NCI-H2081 treated with DMSO at 0.1 percent for 48 hours (cell line): ENCODE results near the gene RUNX3.

Experiments used
- DNase-seq: peaks from one replicate; lab custom pipeline; 2025; lab: John Stamatoyannopoulos, UW

RUNX3 gene

DNA sequence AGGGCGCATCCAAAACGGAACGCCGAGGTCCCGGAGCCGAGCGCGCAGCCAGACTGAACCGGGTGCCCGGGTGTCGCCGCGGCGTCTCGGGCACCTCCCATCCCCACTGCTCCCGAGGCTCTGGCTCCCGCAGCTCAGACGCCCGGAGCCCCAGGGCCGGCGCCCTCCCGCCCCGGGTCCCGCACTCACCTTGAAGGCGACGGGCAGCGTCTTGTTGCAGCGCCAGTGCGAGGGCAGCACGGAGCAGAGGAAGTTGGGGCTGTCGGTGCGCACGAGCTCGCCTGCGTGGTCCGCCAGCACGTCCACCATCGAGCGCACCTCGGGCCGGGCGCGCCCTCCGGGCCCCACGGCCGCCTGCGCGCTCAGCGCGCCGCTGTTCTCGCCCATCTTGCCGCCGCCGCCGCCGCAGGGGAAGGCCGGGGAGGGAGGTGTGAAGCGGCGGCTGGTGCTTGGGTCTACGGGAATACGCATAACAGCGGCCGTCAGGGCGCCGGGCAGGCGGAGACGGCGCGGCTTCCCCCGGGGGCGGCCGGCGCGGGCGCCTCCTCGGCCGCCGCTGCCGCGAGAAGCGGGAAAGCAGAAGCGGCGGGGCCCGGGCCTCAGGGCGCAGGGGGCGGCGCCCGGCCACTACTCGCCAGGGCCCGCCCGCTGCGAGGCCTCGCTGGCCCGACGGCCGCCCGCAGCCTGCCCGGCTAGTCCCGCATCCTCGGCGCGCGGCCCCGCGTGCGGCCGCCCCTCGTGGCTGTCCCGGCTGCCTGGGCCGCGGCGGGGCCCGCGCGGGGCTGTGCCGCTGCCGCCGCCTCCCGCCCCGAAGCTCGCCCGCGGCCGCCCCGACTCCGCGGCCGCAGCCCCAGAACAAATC lies 447 bp downstream of the RUNX3 start:
- DNase-seq, result no peak

DNA sequence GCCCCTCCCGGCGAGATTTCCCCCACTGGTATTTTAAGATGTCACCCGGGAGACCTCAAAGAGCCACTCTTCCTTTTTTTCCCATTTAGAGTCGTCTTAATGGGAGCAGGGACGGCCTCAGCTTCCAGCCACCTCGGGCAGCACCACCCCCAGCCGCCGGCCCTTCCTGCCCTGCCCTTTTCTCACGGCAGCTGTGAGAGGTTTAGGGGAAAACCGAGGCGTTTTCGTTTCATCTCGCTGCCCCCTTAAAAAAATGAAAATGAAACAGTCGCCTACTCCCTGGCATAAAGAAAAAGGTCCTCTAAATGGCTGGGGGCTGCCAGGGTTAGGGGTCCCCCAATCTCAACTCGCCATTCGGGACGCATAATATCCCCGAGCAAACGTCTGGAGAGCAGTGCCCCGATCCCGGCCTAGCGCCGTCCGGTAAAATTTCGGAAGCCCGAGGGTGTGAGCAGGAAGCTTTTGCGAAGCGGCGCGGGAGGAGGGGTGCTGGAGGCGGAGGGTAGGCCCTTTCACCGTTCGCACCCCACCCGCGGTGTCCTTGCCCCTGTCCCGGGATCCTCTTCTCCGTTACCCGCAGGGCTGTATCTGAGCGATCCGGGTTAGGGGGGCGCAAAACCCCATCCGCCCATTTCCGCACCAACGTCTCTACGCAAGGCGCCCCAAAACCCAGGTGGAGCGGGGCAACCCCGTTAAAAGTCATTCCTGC lies 1.2 kb downstream of the RUNX3 start:
- no peak for DNase-seq

DNA sequence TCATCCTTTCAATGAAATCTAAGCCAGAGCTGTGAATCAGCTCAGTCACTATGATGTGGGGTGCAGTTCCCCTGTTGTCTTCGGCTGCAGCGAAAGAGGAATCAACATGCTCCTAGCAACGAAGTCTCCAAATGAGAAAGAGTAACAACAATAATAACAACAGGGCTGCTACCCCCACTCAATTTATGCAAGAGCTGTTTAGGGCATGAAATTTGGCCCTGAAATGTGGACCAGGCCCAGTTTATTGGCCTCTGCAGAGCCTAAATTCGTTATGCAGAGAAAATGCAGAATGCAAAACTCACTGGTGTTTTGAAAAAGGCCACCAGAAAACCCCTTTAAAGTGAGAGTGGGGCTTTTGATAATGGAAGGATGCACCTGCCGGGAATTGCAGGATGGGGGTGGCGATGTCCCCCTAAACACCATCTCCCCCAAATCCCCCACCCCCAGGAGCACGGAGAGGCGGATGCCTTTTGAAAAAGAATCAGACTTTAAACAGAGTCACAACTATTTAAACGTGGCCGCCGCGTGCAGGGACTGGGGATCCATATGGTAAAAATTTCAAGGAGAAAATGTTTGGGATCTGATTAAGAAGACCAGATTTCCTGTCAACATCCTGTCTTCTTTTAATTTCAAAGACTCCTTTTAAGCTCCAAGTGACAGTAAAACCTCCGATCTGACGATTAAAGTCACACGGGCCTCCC lies 1.9 kb downstream of the RUNX3 start:
- no peak for DNase-seq

DNA sequence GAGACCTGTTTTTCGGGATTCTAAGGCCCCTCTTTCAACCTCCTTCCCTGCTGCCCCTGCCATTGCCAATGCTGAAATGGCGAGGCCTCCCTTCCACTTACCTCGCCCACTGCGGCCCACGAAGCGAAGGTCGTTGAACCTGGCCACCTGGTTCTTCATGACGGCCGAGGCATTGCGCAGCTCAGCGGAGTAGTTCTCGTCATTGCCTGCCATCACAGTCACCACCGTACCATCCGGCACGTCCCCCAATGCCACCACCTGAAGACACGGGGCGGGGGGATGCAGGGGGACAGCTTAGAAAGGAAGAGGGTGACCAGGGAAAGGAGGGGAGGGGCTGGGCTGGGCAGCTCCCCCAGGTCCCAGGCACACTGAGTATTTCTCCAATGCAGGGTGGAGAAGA lies 2.6 kb downstream of the RUNX3 start:
- no peak for DNase-seq

DNA sequence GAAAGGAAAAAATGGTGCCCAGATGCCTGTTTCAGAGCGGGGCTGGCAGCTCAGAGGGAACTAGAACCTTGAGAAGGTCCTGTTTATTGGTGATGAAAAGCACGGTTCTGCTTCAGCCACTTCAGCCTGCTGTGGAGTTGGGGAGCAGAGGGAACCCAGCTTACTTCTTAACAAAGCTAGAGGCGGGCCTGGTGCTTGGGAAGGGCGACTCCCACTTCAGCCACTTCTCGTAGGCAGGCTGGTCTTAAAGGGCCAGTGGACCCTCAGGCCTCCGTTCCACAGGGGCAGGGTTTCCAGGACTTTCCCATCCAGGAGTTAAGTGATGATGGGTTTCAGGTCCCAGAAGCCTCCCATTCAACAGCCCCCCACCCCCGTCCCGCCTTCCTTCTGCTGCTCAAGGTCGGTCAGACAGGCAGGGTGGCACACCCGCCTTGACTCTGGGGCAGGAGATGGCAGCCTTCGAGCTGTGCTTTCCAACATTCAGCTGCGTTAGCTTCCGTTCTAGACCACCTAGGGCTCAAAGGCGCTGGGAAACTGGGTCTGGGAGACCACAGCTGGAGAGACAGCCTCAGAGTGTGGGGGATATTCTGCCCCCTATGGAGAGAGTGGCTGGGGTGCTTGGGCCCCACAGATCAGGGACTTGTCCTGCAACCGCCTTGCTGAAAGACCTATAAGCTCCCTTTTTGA lies 3.4 kb downstream of the RUNX3 start:
- DNase-seq, result no peak

DNA sequence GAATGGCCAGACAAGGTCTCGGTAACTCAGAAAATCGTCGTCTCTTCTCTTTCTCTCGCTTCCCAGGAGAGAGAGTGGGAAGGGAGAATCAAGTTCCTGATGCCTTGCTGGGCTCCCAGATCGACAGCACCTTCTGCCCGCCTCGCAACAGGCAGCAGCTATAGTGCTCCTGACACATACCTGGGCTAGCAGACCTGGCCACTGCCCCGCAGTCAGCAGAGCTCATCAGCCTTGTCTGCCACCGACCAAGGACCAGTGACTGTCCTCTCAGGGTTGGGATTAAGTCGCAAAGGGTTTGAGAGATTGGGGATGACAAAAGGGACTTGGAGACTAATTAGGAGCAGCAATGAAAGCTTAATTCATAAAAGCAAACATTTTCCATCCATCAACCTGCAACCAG lies 4.1 kb downstream of the RUNX3 start:
- no peak for DNase-seq

DNA sequence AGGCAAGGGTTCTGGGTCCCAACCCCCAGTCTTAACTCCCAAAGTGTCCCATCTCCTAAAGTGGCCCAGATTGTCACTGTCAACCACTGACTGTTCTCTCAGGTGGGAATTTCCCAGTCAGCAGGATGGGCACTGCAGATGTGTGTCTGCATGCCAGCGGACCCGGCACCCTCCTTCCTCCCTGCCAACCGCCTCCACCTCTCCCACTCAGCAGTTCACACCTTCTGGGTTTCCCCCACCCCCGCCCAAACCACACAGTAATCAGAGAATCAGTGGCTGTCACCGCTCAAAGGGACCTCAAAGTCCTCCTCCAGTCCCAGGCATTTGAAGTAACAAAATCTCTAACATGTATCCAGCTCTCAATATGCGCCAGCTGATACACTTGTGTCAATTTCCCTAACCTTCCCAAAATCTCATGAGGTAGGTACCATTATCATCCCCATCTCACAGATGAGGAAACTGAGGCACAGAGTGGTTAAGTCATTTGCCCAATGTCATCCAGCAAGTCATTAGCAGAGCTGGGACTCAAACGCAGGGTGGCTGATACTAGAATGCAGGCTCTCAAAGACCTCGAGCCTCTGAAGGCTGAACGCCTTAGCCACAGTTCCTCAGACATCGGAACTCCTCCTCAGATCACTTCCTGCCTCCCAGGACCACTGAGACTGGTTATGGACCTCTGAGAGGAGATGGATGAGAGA lies 4.8 kb downstream of the RUNX3 start:
- no peak for DNase-seq

DNA sequence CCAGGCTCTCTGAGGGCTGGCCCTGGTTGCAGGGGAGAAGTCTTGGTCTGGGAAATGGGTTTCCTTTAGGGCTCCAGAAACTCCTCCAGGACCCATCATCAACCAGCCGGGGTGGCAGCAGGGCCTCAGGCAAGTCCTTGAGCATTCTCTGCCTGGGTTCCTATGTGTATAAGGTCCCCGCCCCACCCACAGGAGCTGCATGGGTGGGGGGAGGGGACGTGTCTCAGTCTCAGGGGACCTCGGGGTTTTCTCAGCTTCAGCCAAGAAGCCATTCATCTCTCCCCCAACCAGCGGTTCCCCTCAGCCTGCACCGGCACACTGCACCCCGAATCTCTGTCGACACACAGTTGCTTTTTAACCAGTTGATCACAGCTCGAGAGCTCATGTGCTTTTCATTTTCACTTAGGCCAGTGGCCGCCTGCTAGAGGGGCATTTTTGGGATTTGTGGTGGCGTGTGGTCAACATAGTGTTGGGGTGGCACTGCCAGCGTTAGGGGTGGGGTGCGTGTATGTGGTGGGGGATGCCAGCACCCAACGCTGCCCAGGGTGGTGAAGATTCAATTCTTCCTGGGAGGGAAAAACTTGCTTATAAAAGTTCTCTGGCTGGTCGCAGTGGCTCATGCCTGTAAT lies 6.5 kb downstream of the RUNX3 start:
- DNase-seq, result no peak

DNA sequence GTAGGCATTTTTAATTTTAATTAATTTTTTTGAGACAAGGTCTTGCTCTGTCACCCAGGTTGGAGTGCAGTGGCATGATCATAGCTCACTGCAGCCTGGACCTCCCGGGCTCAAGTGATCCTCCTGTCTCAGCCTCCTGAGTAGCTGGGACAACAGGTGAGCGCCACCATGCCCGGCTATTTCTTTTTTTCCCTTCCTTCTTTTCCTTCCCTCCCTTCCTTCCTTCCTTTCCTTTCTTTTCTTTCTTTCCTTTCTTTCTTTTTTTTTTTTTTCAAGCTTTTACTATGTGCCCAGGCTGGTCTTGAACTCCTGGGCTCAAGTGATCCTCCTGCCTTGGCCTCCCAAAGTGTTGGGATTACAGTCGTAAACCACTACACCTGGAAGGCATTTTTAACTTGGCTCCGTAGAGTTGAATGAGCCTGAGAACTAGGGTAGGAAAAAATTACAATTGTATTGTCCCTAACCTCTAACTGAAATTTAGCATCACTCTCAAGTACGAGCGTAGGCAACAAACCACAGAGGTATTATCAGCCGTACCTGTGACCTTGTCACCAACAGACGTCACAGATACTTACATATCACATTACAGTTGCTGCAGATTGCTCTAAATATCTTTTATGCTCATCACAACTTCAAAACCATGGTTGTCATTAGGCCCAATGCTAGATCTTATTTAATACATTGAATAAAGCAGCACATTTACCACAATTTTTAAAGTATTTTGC lies 8.0 kb downstream of the RUNX3 start:
- no peak for DNase-seq

DNA sequence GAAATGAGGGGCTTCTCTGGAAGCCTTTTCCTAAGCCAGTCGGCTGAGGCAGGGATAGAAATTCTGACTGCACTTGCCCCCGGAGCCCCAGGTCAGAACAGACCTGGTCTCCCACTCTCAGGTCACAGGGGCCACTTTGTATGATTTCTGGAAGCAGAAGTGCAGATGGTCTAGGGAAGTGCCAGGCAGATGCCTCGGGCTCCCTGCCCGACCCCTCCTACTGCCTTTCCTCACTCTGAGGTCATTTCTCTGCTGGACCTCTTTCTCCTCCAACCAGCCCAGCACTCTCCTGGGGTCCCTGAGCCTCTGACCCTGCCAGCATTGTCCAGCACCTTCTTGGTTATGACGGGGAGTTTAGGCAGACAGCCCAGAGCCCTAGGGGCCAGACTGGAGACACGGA lies 8.7 kb downstream of the RUNX3 start:
- DNase-seq, result no peak

DNA sequence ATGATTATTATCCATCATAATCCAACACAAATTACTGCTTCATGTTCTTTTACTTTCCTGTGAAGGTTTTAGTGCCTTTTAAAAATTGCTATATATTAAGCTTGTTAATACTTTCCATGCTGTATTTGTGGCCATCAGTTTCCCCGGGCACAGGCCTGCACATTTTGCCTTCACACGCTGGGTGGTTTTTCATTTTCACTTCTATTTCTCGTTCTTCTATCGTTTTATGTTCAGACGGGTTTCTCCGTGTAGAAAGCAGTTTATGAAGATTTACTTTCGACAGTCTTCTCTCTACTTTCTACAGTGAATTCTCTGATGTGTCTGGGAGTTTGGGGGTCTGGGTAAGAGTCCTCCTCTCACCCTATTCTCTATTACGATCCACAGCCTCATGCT lies 9.5 kb downstream of the RUNX3 start:
- no peak for DNase-seq

DNA sequence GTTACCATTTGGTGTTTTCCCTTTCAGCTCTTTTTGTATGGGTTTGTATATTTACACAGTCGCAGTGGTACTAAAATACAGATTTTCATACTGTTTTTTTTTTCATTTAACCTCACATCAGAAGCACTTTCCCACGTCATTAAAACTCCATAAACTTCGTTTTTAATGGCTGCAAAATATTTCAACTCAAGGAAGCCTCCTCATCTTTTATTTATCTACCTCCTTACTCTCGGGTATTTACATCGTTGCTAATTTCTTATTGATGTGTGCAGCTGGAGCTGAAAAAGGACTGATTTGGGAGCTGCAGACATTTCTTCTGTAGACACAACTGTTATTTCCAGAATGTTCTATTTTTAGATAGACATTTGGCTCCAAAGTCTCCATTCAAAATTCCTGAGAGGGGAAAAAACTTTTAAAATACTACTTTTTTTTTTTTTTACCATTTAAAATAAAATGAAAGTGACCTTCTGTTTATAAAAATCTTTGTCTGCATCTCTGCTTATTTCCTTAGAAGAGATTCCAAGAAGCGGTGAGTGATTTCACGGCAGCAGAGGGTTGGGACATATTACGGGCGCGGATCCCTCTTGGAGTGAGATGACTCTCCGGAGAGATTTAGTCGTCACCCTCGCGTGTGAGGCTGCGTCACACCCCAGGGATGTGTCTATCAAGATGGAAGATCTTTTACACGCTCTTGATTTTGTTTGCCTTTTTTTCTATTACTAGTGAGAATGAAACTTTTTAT lies 10.1 kb downstream of the RUNX3 start:
- no peak for DNase-seq

DNA sequence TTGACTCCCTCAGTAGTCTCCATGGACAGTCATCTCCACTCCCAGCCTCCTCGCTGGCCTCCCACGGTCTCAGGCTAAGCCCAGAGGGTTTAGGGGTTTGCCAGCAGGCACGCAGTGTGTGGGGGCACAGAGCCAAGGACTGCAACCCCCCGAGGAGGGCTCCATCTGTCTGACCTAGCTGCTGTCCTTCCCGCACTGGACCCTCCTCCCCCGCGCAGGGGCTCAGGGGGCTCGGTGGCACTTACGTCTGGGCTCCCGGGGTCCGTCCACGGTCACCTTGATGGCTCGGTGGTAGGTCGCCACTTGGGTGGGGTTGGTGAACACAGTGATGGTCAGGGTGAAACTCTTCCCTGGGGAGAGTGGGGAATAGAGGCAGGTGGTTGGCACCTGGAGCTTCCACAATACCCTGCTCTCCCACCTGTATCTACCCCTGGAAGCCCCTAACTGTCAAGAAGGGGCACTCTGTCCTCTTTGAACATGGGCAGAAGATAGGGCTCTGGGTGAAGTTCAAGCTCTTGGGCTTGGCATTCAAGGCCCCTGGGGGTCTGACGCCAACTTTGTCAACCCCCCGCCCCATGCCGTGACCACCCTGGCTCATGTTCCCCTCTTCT lies 11.0 kb downstream of the RUNX3 start:
- DNase-seq, result no peak

DNA sequence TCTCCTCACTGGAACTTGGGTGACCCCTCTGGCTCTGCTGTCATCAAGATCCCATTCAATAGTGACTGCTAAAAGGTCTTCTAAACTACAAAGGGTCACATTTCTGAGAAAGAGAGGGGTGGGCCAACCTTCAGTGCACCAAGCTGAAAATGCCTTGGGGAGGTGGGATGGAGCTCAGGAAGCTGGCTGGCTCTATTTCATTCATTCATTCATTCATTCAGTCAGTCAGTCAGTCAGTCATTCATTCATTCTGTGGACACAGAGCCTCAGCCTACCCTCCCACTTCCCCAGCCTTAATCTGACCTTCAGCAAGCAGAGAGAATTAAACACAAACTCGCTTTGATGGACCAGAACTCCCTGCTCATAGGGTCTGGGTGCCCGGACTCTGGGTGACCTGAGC lies 11.7 kb downstream of the RUNX3 start:
- DNase-seq, result no peak

DNA sequence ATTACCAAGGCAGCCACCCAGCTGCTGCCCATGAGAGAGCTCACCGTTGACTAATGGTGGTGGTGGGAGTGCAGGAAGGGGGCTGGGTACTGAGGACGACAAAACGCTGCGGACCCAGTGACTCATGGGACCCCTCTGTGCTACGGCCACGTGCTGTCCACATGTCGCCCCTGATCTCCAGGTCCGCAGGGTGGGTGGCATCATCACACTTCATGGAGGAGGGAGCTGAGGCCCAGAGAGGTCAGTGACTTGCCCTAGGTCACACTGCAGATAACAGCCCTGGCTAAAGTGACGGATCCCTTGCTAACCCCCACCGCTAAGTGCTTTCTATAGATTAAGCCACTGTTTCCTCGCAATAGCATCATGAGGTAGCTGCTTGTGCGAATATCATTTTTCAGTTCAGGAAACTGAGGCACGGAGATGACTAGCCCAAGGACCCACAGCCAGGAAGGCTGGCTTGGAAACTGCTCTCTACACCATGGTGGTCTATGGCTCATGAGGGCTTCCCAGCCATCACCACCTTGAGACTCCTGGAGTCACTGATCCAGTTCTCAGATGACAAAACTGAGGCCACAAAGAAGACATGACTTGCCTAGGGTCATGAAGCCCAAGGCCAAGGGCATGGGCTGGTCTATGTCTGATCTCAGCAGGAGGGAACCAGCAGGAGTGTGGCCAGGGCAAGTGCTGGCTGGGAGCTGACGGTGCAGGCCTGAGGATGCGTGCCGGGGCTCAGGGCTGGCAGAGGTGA lies 12.6 kb downstream of the RUNX3 start:
- no peak for DNase-seq

DNA sequence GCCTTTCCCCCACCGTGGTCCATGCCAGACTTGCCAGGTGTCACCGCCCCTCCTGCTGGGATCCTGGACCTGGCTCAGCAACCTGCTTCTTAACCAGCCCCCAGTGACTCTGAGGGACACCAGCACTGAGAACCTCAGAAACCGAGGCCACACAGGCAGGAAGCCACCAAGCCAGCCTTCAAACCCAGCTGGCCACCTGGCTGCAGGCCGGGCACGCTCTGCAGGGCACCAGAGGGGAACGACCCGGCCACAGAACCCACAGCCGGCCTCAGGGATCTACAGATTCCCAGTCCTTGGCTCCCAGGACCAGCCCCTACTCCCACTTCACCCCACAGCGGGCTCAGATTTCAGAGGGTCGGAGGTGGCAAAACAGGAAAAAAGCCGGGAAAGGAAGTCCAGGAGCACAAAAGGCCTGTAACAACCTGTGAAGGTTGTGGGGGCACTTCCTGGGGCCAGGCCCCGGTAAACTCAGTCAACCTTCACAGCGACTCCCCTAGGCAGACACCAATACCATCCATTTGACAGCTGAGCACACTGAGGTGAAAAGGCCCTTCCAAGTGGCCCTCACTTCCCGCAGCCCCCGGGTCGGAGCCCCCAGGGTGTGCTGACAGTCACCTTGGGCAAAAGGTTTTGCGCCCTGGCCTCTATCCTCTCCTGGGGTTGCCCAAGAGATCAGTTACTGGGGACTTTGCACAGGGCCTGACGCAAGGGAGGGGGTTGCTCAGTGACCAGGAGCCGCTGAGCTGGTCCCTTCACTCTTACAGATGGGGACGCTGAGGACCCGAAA lies 14.1 kb downstream of the RUNX3 start:
- DNase-seq, result no peak

DNA sequence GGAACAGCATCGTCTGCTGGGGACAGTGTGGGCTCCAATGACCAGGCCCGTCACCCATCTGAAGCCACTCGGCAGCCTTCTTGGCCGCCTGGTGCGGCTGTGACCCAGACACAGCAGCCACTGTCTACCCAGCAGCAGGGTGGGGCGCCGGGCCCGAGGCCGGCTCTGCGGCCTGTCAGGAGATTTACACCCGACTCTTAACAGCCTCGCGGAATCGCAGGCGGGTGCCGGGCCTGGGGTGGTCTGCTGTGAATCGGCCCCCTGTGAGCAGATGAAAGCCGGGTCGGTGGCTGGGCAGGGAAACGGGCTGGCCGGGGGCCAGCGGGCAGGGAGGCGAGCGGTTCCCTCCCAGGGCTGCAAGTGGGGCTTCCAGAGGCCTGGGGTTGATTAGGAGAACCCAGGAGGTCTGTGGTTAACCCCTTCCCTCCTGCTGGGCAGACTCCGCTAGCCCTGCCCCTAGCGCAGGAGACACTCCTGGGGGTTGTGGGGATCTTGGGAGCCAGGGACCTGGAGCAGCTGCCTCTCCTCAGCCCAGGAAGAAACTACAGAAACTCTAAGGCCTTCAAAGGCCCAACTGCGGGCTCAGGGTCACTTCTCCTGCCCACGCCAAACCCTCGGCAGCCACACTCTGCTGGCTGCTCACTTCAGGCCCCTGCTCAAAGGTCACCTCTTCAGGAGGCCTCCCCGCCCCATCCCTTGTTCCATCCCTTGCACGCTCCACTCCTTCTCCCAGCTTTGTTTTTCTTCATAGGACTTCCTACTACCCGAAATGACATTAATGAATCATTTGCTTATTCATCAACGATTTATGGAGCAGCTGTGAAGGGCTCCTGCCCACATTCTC lies 15.6 kb downstream of the RUNX3 start:
- no peak for DNase-seq
